Stimulated activated CD8-positive, alpha-beta memory T cell treated with anti-CD3 and anti-CD28 coated beads, Interleukin-12 subunit alpha, Interleukin-12 subunit beta, amount 100 ng/mL, for 4 hours (primary cell): ENCODE measurements around the gene RAPGEF4.

ENCODE experiments used
- DNase-seq: peaks from one replicate; pipeline ENCODE4 v3.0.0-alpha.2; 2020; ENCODE audit warnings: low read depth

RAPGEF4 gene

DNA sequence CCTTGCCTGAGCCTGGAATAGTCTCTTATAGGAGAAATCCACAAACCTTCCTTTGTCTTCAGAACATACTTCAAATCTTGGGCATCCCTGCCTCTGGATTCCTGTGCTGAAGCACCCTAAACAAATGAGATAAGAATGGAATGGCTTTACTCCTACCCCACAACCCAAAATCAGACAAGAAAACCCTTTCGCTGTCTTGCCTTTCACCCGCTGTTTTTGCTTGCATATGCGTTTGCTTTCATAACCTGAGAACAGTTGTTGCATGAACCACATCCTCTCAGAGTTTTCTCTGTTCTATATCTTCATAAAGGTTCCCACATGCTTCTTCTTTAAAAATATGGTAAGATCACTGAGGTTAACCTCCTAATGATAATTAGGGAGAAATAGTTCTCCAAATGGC lies 207.9 kb downstream of the RAPGEF4 start:
- DNase-seq: no peak

DNA sequence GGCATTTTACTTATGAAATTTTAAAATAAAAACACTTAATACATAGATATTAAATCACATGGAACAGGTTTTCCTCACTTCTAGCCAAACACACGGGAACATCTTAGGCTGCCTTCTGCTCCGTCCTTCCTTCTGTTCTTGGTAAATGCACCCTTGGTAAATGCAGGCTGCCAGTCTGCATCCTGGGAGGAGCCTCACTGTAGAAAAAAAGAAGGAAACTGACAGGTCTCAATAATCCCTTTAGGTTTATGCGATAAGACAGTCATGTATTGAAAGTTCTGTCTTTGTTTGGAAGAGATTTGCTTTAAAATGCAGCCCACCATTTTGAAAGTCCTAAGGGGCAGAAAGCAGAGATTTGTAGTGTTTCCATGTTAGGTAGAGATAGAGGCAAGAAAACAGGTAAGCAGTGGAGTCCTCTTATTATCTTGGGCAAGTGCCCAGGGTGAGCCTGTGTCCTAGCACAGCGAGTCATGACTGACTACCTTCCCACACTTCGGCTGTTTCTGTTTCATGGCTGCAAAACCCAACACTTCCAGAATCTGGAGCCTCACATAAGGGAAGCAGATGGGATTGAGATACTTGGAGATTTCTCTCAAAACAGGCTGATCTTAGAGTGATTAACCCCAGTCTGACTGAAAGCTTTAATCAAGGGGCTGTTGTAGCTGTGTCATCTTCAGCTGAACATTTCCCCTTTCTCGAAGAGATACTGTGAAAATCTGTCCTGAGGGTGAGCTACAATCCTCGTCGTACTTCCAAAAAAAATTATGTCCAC lies 208.6 kb downstream of the RAPGEF4 start:
- no peak for DNase-seq

DNA sequence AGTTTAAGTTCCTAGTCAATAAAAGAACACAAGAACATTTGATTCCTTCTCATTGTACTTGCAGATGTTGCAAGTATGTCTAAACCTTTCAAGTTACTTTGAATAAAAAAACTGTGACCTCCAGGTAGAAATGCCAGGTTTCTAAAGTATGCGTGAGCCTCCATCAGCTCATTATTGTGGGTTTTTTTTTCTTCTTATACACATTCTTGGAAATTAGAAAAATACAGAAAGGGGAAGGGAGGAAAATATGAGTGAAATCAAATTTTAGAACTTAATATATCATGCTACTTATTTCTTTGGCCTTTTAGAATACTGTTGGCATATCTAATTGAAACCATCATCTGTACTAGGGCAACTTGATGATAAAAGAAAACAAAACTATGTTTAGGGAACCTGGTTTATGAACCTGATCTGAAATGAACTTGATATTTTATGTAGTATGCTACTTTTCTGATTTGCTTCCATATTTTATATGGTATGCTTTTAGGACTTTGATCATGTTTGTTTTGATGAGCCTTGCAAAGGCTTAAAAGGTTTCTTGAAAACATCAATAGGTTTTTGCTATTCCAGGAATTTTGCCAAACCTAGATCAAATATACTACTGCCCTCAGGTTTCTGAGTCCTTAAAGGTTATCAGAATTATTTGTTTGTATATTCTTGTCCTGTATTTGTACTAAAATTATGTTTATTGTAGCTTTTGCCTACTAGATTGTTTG lies 209.3 kb downstream of the RAPGEF4 start:
- DNase-seq: no peak

DNA sequence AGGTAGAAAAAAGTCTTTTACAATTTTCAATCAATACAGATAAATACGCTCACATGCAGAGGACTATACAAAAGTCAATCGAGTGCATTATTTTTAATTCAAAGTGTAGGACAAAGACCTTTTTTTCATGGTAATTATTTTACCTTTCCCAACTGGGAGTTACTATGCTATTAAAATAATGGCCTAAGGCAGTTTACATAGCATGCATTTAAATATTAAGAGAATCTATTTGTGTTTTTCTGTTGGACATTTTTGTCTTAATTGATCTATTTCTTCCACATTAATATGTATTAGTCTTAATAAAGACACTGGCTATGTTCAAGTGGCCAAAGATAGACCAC lies 209.8 kb downstream of the RAPGEF4 start:
- DNase-seq: no peak

DNA sequence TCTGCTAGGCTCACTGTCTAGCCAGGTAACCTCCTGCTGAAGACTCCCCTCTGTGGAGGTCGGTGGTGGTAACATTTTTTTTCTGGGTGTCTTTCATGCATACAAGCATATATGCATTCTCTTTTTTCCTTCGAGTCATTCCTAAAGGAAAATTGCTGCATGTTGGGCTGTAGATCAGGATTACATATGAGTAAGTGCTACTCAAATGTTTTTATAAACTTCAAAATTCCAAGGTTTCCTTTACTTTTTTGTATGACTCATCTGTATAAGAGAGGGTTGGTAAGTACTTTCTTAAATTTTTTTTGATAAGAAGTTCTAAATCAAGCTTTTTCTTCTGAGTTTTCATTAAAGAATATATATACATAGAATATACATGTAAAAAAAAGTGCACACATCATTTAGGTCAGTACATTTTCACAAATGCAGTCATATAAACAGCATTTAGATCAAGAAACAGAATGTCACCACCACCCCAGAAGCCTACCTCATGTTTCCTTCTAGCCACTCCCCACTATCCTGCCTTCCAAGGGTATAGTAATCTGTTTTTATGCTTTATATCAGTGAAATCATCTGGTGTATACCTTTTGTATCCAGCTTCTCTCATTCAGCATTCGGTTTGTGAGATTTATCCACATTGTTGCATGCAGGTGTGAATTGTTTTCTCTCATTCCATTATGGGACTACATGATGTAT lies 212.0 kb downstream of the RAPGEF4 start:
- DNase-seq: no peak

DNA sequence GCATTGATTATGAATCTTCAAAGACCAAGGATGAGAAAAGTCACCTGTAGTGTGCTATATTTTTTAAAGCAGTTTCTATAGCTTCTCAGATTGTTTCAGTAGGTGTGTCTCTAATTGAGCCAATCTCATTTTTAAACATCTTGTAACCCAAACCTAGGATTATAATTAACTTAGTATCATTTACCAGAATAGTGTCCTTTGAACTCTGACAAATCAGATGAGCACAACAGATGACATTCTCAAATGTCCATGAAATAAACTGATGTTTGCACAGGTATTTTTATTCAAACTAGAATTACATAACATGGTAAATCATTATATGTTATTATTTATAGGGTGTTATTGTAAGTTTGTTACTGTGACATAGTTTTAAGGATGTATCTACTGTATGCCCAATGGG lies 213.9 kb downstream of the RAPGEF4 start:
- DNase-seq: no peak

DNA sequence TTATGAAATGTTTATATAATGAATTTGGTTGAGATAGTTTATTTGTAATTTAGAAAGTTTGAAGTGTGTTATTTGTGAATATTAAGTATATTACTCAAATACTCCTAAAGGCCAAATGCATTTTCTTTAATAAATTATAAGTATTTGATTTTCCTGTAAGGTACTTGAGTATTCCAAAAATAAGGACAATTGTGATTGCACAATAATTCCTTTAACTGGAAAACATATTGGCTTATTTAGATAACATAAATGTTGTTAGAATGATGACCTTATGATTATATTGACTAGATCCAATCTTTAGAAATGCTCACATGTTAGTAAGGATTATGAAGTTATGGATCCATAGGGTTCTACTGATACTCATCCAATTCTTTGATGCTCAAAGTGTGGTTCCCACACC lies 214.9 kb downstream of the RAPGEF4 start:
- DNase-seq: no peak

DNA sequence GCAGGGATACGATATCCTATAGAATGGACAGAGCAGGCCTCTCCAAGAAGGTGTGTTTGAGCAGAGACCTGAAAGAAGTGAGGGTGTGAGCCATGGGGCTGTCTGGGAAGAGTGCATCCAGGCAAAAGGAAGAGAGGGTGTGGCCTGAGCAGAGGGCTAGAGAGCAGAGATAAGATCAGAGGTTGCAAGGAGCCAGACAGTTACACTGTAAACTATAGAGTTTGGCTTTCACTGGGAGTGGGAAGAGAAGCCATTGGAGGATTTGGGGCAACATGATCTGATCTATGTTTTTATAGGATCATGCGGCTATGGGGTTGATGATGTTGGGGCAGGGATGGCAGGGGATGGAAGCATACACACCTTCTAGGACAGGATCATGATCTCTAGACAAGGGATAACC lies 215.9 kb downstream of the RAPGEF4 start:
- no peak for DNase-seq

DNA sequence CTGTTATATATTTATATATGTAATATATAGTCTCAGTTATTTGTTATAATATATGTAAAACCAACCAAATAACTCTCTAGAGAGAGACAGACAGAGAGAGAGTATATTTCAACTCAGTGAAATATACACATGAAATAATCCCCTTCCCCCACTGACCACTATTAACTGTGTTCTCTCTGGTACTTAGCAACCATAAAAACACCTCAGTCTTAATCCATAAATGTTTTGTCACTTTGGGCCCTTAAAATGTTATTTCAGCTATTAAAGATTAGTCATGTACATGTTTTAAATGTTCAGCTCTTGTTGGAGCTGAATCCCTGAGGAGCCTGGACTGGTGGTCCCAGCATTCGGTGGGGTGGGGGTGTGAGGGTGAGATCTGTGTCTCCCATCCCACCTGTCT lies 217.8 kb downstream of the RAPGEF4 start:
- DNase-seq: no peak

DNA sequence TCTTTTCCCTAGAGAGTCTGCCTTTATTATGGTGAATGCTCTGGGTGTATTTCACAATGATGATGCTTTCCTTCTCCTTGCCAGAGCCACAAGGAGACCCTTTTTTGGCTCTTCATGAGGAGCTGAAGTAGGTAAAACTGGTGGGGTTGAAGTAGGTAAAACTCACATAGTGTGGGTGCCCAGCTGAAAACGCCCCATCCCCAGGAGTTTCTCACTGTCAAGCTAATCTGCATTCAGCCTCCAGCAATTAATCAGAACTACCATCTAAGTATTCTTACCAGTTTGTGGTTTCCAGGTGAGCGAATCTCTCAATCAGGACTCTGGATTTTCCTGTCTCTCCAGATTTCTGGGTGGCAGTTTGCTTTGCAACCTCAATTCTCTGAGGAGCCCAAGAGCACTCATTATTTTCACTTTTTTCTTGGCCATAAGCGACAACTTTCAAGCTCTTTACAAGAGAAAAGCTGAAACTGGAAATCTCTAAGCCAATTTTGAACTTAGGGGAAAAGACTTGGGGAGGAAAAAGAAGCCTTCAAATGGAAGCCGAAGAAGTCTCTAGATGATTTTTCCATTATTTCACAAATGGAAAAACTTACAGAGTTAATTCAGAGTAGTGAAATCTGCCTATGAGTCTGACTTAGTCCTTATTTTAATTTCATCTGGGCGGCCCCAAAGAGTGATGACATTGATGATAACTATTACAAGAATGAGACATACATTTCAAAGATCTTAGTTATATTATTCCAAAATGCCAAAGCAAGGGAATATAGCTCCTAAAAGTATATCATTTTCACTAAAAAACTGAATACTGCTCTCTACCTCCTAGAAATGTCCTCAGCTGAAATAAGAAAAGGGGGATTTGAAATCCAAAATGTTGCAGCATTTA lies 218.6 kb downstream of the RAPGEF4 start:
- DNase-seq: no peak

DNA sequence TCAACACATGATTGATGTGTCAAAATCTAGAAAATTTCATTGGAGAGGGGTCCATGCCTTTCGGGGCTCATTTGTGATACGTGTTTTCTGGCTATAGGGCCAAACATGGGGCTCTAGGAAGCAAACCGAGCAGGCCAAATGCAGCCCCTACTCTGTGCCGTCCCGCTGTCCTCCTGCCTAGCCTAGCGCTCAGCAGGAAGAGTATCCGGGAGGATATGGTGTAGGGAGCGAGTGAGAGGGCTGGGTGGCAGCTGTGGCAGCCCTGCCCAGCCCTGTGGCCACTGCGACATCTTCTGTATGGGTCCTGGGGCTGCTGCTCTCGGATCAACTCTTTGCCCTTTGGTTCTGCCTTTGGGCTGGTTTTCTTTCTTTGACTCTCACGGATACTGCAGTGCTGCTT lies 219.9 kb downstream of the RAPGEF4 start:
- DNase-seq: no peak

DNA sequence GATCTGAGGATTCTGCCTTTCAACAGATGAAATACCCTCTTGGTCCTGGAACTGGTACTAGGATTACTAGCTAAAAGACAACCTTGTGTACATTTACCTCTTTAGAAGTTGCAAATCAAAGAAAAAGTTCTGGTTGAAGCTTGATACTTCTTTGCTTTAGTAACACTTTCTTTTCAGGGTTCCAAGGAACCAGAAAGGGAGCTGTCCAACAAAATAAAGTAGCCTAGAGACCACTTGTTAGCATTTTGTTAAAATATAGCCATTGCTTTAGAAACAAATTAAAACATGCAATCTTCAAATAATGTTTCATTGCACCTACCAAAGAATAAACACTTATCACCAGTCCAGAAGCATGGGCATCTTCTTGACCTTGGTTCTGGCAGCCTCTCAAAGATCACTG lies 222.1 kb downstream of the RAPGEF4 start:
- no peak for DNase-seq

DNA sequence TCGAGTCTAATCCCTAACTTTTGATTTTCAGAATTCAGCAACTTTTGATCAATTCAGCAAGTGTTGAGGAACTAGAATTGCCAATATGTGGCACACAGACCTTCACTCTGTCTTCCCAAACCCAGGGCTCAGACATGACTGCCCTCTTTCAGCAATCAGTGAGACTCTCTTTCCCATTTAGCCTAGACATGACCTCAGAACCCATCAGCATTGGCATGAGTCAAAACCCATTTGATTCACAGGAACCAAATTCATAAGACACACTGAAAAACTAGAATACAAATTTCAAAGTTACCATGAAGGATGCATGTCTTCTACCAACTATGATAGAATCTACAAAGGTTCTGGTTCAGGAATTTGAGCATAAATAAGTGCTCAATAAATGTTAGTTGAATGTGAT lies 226.4 kb downstream of the RAPGEF4 start:
- DNase-seq: no peak

DNA sequence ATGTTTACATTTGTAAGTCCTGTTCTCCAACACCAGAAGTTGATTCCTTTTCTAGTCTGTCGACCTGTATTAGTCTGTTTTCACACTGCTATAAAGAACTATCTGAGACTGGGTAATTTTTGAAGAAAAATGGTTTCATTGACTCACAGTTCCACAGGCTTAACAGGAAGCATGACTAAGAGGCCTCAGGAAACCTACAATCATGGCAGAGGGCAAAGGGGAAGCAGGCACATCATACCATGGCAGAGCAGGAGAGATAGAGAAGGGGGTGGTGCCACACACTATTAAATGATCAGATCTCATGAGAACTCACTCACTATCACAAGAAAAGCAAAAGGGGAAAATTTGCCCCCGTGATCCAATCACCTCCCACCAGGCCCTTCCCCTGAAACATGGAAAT lies 227.2 kb downstream of the RAPGEF4 start:
- no peak for DNase-seq

DNA sequence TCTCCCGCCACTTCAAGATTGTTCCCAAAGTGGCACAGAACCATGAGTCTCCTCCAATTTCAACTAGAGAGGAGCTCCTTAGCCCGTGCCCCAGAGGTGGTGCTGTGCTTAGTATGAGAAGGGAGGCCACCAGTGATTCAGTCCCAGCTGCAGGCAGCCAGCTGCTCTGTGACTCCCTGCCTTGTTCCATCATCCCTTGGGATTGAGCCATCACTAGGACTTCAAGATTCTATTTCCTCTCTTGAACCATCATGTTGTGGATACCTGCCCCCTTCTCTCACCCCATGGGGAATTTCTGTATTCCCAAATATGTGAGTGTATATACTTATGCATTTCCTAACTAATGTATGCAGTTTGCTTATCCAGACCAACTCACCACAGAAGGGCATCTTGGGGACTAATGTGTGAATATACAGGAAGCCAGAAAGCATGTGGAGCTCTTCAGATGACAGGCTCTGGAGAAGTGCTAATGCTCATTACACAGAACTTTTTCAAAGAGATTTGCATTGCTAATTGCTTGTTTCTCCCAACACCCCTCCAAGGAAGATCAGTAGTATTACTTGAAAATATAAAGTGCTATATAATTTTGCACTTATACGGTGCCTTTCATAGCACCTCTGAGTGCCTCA lies 229.0 kb downstream of the RAPGEF4 start:
- no peak for DNase-seq

DNA sequence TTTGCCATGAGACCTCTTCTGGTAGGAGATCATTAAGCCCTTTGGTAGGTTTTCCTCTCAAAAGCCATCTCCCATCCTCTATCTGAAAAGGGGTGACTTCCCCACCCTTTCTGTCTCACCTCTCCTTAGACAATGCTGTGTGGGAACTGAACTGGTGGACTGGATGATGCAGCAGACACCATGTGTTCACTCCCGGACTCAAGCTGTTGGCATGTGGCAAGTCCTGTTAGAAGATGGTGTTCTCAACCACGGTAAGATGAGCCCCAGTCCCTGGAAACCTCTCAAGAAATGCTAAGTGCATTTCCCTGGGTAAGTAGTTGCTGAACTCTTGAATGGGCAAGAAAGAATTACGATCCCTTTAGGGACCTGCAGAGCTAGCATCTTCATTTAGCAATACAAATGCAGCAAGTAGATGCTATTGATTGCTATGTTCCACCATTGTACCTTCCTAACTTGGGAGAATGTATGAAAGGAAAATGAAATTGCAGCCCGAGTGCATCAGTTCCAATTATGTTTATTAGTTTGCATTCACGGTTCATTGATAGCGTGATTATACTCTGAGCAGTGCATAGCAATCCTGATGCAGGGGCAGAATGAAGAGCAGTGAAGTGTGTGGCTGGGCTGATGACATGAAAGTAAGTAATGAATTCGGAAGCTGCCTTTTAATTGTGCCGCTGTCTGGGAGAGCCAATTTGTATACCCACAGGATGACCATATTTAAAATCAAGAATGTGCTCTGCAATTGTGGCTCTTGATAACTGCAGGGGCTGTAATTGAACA lies 230.0 kb downstream of the RAPGEF4 start:
- DNase-seq: no peak

DNA sequence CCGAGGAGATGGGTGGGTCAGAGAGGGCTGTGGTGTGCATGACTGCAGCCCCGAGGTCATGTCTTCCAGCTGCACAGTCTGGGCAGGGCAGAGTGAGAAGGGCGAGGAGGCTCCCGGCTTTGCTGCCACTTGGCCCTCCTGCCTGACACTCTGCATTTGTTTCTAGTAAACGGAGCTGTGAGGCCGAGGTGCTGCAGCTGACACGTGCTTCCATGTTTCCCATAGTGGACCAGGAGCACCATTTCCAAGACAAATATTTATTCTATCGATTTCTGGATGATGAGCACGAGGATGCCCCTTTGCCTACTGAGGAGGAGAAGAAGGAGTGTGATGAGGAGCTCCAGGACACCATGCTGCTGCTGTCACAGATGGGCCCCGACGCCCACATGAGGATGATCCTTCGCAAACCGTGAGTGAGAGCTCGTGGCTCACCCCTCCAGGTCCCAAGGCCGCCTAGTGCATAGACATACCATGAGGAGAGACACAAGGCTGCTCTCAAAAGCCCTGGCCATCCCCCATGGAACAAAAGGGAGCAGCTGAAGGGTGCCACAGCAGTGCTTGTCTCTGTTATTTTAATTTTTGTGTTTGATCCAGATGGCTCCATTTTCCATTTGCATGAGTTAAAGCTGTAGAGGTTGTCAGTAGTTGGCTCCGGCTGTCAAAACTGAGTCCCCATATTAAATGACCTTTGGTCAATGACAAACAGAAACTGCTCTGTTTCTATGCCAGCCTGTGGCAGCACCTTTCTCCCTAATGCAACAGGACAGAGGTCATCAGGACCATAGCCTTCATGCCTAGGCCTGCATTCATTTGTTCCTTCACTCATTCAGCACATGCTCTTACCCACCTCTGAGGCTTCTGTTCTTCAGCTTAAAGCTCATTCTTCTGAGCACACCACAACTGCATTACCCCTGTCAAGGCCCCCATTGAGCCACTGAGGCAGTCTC lies 231.7 kb downstream of the RAPGEF4 start:
- no peak for DNase-seq

DNA sequence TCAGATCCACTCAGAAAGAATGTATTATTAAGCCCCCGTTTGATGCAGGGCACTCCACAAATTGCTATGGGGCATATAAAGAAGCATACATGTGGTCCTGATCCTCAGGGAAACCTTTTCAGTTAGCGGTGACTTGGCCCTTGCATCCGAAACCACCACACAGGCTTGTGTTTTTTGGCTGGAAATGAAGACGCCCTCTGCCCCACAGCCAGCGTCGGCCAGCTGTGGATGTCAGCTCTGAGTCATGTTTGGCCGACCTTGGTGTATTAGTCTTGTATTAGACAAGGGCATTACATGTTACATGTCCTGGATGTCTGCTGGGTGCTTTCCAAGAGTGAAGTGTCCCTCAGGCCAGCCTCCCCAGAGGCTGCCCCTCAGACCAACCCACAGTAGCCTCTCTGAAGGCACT lies 232.4 kb downstream of the RAPGEF4 start:
- DNase-seq: no peak

DNA sequence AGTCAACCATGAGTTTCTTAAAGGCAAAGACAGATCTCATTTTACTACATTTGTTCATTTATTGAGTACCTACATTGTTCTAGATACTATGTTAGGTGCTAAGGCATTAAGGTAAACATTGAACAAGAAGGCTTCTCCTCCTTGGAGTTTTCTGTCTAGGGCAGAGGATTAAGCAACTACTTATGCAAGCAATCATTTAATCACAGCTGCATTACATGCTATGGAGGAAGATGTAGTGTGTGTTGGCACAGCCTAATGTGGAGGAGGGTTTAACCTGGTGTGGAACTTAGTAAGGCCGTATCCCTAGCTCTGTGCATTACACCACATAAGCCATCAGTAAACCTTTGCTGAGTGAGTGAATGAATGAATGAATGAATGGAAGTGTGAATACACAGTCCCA lies 233.5 kb downstream of the RAPGEF4 start:
- DNase-seq: no peak

DNA sequence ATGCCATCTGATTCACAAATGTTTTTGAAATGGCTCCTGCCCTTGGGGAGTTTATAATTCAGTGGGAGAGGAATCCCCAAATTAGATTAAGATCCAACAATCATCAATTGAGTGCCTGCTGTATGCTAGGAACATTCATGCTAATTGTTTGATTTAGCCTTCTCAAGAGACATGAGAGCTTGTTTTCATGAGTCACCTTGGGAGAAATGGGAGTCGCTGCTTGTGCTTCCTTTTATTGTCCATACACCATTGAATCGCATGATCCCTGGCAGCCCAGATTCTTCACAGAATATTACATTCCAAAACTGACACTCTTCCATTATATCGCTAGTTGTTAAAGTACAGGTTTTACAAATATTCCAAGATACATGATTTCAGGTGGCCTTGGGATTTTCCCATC lies 234.0 kb downstream of the RAPGEF4 start:
- no peak for DNase-seq
